CD4-positive, CD25-positive, alpha-beta regulatory T cell (primary cell): ENCODE data around the gene BACH2. TPM values are rescaled to one million over a fixed set of nuclear protein-coding genes. Genes with fewer than 3 reads are reported as not detected.

Experiments used
- ATAC-seq, 2 donors: fragments of 150-1000 bp; cut with Tn5 transposase; one replicate each; pipeline ENCODE4 v1.10.0; 2021; ENCODE audit warnings: low read depth in 2 of 2, moderate number of reproducible peaks in 2 of 2, moderate library complexity in 1 of 2
- DNase-seq, 3 donors: peaks; one replicate each; pipeline versions ENCODE4 v3.0.0 to v3.0.0-alpha.2; 2012 to 2022; ENCODE audit warnings: mixed read lengths in 1 of 3
- H3K27ac ChIP-seq: one replicate; pipeline ENCODE4 v1.7.0; 2013; ENCODE audit warnings: mild to moderate bottlenecking, low read length; ENCODE audit not compliant: insufficient read depth, poor library complexity, severe bottlenecking
- H3K27me3 ChIP-seq: one replicate; pipeline ENCODE4 v1.7.0; 2013; ENCODE audit warnings: low read length; ENCODE audit not compliant: control insufficient read depth, insufficient read depth
- H3K36me3 ChIP-seq: one replicate; pipeline ENCODE4 v1.7.0; 2013; ENCODE audit warnings: mild to moderate bottlenecking, low read length, moderate library complexity; ENCODE audit not compliant: control insufficient read depth, insufficient read depth
- H3K4me1 ChIP-seq: 2 replicates; pipeline ENCODE4 v1.7.0; 2013; ENCODE audit warnings: mild to moderate bottlenecking, low read length; ENCODE audit not compliant: insufficient read depth, control insufficient read depth, poor library complexity, severe bottlenecking
- H3K4me3 ChIP-seq: one replicate; pipeline ENCODE4 v1.7.0; 2013; ENCODE audit warnings: low read depth, mild to moderate bottlenecking, low read length, moderate library complexity
- H3K9me3 ChIP-seq, 2 experiments: 1 replicate in 1 of 2; 2 replicates in 1 of 2; pipeline ENCODE4 v1.7.0; 2013; ENCODE audit warnings: low read length in 2 of 2, mild to moderate bottlenecking in 1 of 2, moderate library complexity in 1 of 2; ENCODE audit not compliant: control insufficient read depth in 2 of 2
- H3K27ac Mint-ChIP-seq, 3 donors: one replicate each; pipeline ENCODE4 v1.8.0; 2020 to 2022; ENCODE audit warnings: mild to moderate bottlenecking in 3 of 3, mixed read lengths in 3 of 3, moderate library complexity in 2 of 3
- H3K27me3 Mint-ChIP-seq: one replicate; pipeline ENCODE4 v1.8.0; 2022; ENCODE audit warnings: mild to moderate bottlenecking, mixed read lengths
- H3K36me3 Mint-ChIP-seq: one replicate; pipeline ENCODE4 v1.8.0; 2020; ENCODE audit warnings: mixed read lengths
- H3K4me1 Mint-ChIP-seq, 4 donors: one replicate each; pipeline ENCODE4 v1.8.0; 2020 to 2022; ENCODE audit warnings: mixed read lengths in 4 of 4, mild to moderate bottlenecking in 1 of 4
- H3K4me3 Mint-ChIP-seq, 4 donors: one replicate each; pipeline ENCODE4 v1.8.0; 2020 to 2022; ENCODE audit warnings: mild to moderate bottlenecking in 4 of 4, mixed read lengths in 4 of 4, moderate library complexity in 3 of 4
- H3K9me3 Mint-ChIP-seq, 7 donors: one replicate each; pipeline ENCODE4 v1.8.0; 2020 to 2022; ENCODE audit warnings: mixed read lengths in 7 of 7, mild to moderate bottlenecking in 3 of 7, moderate library complexity in 2 of 7
- polyA plus RNA-seq, 4 donors: library from polyadenylated mRNA; unstranded; fragments of 300-500 nt; fragmentation: Illumina TruSeq; gene quantifications; one replicate each; pipeline ENCODE4 v1.2.3, GENCODE V29; 2021
- total RNA-seq: library from RNA; stranded (reverse); gene quantifications from one replicate; pipeline ENCODE4 v1.2.3, GENCODE V29; 2022

The BACH2 gene
- total and polyA plus RNA-seq, 5 donors from 2014 or later: 3.8 to 51.3 (median 7.1) TPM

- Mint-ChIP-seq H3K9me3 (no peaks in the 10 kb centered on the region), H3K27ac (peak overlapping the region; percentile 8 to 90 (median 31)), H3K4me3 (peak overlapping the region in 1 of 4 donors; percentile 51), H3K27me3 (no peaks in the 10 kb centered on the region), H3K4me1 (peaks cover 12 to 73% (median 28%) of the 10 kb centered on the region in 4 donors), H3K36me3 (no peaks in the 10 kb centered on the region)
- no peaks in the 10 kb centered on the region for H3K9me3 ChIP-seq
- no peak for ATAC-seq
- H3K27me3 ChIP-seq: no peaks in the 10 kb centered on the region
- no peak for DNase-seq
- no peak overlapping the region for H3K4me3 ChIP-seq
- H3K4me1 ChIP-seq: peaks cover 43% of the 10 kb centered on the region
- H3K36me3 ChIP-seq: no peaks in the 10 kb centered on the region
- no peak overlapping the region for H3K27ac ChIP-seq
Measured at GRCh38 chr6:90158936-90159335, 137.7 kb downstream of the BACH2 start.

- no peaks in the 10 kb centered on the region for H3K27me3 Mint-ChIP-seq
- H3K36me3 Mint-ChIP-seq: no peaks in the 10 kb centered on the region
- peak overlapping the region; percentile 90 to 96 (median 95) for H3K27ac Mint-ChIP-seq
- DNase-seq: no peak
- peaks cover 14 to 72% (median 29%) of the 10 kb centered on the region in 4 donors for H3K4me1 Mint-ChIP-seq
- Histone ChIP-seq H3K4me3 (peak overlapping the region; percentile 22), H3K27me3 (no peaks in the 10 kb centered on the region), H3K36me3 (no peaks in the 10 kb centered on the region), H3K27ac (peak overlapping the region; percentile 55), H3K9me3 (no peaks in the 10 kb centered on the region), H3K4me1 (peaks cover 43% of the 10 kb centered on the region)
- H3K4me3 Mint-ChIP-seq: peak overlapping the region in 2 of 4 donors; percentile 52 to 75
- no peaks in the 10 kb centered on the region for H3K9me3 Mint-ChIP-seq
- ATAC-seq: no peak
Measured at GRCh38 chr6:90157441-90157840, 139.2 kb downstream of the BACH2 start.

GRCh38 chr6:90156861-90157260, 139.8 kb downstream of the BACH2 start:
- peak overlapping the region; percentile 72 to 95 (median 90) for H3K27ac Mint-ChIP-seq
- DNase-seq (peak in 2 of 3 donors; percentile 55 to 87), ATAC-seq (peak; percentile 99)
- H3K4me3 Mint-ChIP-seq: peak overlapping the region in 3 of 4 donors; percentile 23 to 75 (median 52)
- no peaks in the 10 kb centered on the region for H3K9me3 ChIP-seq
- H3K9me3 Mint-ChIP-seq: no peaks in the 10 kb centered on the region
- H3K36me3 ChIP-seq: no peaks in the 10 kb centered on the region
- H3K4me3 ChIP-seq: peak overlapping the region; percentile 22
- H3K36me3 Mint-ChIP-seq: no peaks in the 10 kb centered on the region
- no peaks in the 10 kb centered on the region for H3K27me3 ChIP-seq
- peaks cover 43% of the 10 kb centered on the region for H3K4me1 ChIP-seq
- peak overlapping the region; percentile 55 for H3K27ac ChIP-seq
- H3K27me3 Mint-ChIP-seq: no peaks in the 10 kb centered on the region
- peaks cover 14 to 72% (median 29%) of the 10 kb centered on the region in 4 donors for H3K4me1 Mint-ChIP-seq

GRCh38 chr6:90154755-90155470, 141.7 kb downstream of the BACH2 start:
- Mint-ChIP-seq H3K27ac (peak overlapping the region; percentile 21 to 90 (median 75)), H3K36me3 (no peaks in the 10 kb centered on the region), H3K4me3 (peak overlapping the region in 2 of 4 donors; percentile 16 to 46), H3K4me1 (peaks cover 14 to 72% (median 29%) of the 10 kb centered on the region in 4 donors), H3K9me3 (no peaks in the 10 kb centered on the region), H3K27me3 (no peaks in the 10 kb centered on the region)
- Histone ChIP-seq H3K36me3 (no peaks in the 10 kb centered on the region), H3K27ac (no peak overlapping the region), H3K4me3 (no peak overlapping the region), H3K4me1 (peaks cover 43% of the 10 kb centered on the region), H3K27me3 (no peaks in the 10 kb centered on the region), H3K9me3 (no peaks in the 10 kb centered on the region)
- ATAC-seq (no peak), DNase-seq (no peak)

- Histone ChIP-seq H3K27me3 (no peaks in the 10 kb centered on the region), H3K4me3 (no peak overlapping the region), H3K9me3 (no peaks in the 10 kb centered on the region), H3K36me3 (no peaks in the 10 kb centered on the region), H3K4me1 (peaks cover 24% of the 10 kb centered on the region), H3K27ac (no peak overlapping the region)
- H3K4me3 Mint-ChIP-seq: no peak overlapping the region
- H3K27me3 Mint-ChIP-seq: peaks cover 6% of the 10 kb centered on the region
- no peaks in the 10 kb centered on the region for H3K9me3 Mint-ChIP-seq
- no peak overlapping the region for H3K27ac Mint-ChIP-seq
- no peak for ATAC-seq
- DNase-seq: no peak
- H3K36me3 Mint-ChIP-seq: no peaks in the 10 kb centered on the region
- H3K4me1 Mint-ChIP-seq: peaks cover 5 to 66% (median 29%) of the 10 kb centered on the region in 4 donors
Measured at GRCh38 chr6:90151576-90152422, 144.8 kb downstream of the BACH2 start.

GRCh38 chr6:90149280-90149679, 147.4 kb downstream of the BACH2 start:
- Mint-ChIP-seq H3K36me3 (no peaks in the 10 kb centered on the region), H3K4me3 (no peak overlapping the region)
- ATAC-seq: no peak

GRCh38 chr6:90148867-90149266, 147.8 kb downstream of the BACH2 start:
- Mint-ChIP-seq H3K27me3 (peaks cover 16% of the 10 kb centered on the region), H3K4me3 (no peak overlapping the region)
- no peak for ATAC-seq

More at GRCh38 chr6:90149280-90149679, 147.4 kb downstream of the BACH2 start:
- H3K9me3 ChIP-seq: no peaks in the 10 kb centered on the region
- no peaks in the 10 kb centered on the region for H3K27me3 ChIP-seq
- no peak overlapping the region for H3K27ac Mint-ChIP-seq
- H3K4me1 ChIP-seq: no peaks in the 10 kb centered on the region
- H3K4me1 Mint-ChIP-seq: peaks cover 0 to 59% (median 30%) of the 10 kb centered on the region in 4 donors
- H3K4me3 ChIP-seq: no peak overlapping the region
- H3K27me3 Mint-ChIP-seq: peaks cover 12% of the 10 kb centered on the region
- H3K27ac ChIP-seq: no peak overlapping the region
- no peak for DNase-seq
- no peaks in the 10 kb centered on the region for H3K36me3 ChIP-seq
- no peaks in the 10 kb centered on the region for H3K9me3 Mint-ChIP-seq

More at GRCh38 chr6:90148867-90149266, 147.8 kb downstream of the BACH2 start:
- H3K4me3 ChIP-seq: no peak overlapping the region
- no peaks in the 10 kb centered on the region for H3K36me3 ChIP-seq
- no peaks in the 10 kb centered on the region for H3K27me3 ChIP-seq
- no peak overlapping the region for H3K27ac ChIP-seq
- no peaks in the 10 kb centered on the region for H3K4me1 ChIP-seq
- Mint-ChIP-seq H3K4me1 (peaks cover 0 to 56% (median 26%) of the 10 kb centered on the region in 4 donors), H3K27ac (peak overlapping the region in 1 of 3 donors; percentile 57), H3K9me3 (no peaks in the 10 kb centered on the region), H3K36me3 (no peaks in the 10 kb centered on the region)
- no peak for DNase-seq
- H3K9me3 ChIP-seq: no peaks in the 10 kb centered on the region
